ENCODE data around the gene GIN1. TPM values are rescaled to one million over a fixed set of nuclear protein-coding genes. Genes with fewer than 3 reads are reported as not detected.
"Not testable (repeated sequence)": the region's sequence is repeated elsewhere in the genome, so short reads cannot be mapped to it uniquely, and the experiment has no call there.

The GIN1 gene
- total RNA-seq, 2 donors from 2014 or later = 4.0 to 8.5 TPM

DNA sequence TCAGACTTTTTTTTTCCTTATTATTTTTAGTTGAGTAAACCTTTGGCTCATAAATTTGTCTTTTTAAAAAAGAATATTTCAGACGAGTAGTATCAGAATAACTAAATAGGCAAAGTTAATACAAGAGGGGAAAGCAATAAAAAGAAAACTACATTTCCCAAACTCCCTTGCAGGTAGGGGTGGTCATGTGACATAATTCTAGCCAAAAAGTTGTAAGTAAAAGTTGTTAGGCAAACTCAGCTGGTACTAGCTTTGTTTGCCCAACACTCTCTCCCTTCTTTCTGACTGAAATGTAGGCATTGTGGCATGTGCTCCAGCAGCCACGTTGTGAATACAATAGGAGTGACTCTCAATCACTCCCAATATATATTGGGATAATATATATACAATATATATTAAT, 20.9 kb downstream of the GIN1 start:
- H3K4me1 Mint-ChIP-seq (ENCODE audit: low read depth) = no peaks in the 10 kb centered on the region
- ATAC-seq (replicated peaks in 1 of 2) (no peak), DNase-seq (no peak)
- H3K9me3 Mint-ChIP-seq = no peaks in the 10 kb centered on the region
- no peak overlapping the region for H3K4me3 Mint-ChIP-seq
- no peaks in the 10 kb centered on the region for H3K27me3 Mint-ChIP-seq (ENCODE audit: low read depth)
- no peak overlapping the region for H3K27ac Mint-ChIP-seq
- H3K36me3 Mint-ChIP-seq (ENCODE audit: insufficient read depth in 2 of 2) = peaks cover 0 to 4% of the 10 kb centered on the region in 2 donors

DNA sequence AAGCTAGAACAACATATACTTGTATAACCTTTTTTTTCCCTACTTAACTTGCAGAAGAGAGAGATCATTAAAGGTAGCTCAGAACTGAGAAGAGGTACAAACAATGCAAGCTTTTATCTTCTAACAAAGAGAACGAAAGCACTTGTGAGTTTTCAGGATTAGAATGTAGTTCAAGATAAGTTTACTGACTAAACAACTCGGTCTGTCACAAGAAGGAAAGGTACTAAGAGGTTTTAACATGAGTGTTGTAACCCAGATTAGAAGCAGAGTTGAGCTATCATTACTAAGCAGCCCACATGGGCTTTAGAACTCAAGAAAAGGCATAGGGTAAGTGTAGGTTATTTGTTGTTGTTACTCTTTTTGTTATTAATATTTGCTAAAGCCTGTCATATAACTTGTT, 25.2 kb downstream of the GIN1 start:
- H3K9me3 Mint-ChIP-seq = no peaks in the 10 kb centered on the region
- H3K27me3 Mint-ChIP-seq (ENCODE audit: low read depth) = no peaks in the 10 kb centered on the region

DNA sequence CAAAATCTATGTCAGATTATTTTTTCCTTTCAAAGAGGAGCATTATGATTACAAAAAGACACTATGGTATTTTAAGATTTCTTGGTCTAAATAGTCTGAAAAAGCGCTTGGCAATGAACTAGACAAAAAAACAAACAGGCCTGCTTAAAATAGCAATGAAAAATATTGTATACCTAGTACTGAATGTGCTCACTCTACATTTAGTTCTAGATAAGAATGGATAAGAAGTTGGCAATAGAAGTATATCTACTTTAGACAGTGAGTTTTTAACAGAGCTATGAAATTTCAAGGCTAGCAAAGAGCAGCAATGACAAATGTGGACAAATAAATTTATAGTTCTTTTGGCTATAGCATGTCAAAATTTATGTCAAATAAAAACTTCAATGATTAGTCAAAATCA, 26.2 kb downstream of the GIN1 start:
- ATAC-seq (replicated peaks in 1 of 2) (no peak), DNase-seq (no peak)
- no peaks in the 10 kb centered on the region for H3K27me3 Mint-ChIP-seq (ENCODE audit: low read depth)
- H3K27ac Mint-ChIP-seq = no peak overlapping the region
- peaks cover 2 to 3% of the 10 kb centered on the region in 2 donors for H3K36me3 Mint-ChIP-seq (ENCODE audit: insufficient read depth in 2 of 2)
- no peak overlapping the region for H3K4me3 Mint-ChIP-seq
- no peaks in the 10 kb centered on the region for H3K9me3 Mint-ChIP-seq
- no peaks in the 10 kb centered on the region for H3K4me1 Mint-ChIP-seq (ENCODE audit: low read depth)

More for the DNA sequence above, 25.2 kb downstream of the GIN1 start:
- ATAC-seq (replicated peaks in 1 of 2) = no peak
- Mint-ChIP-seq H3K4me1 (ENCODE audit: low read depth) (no peaks in the 10 kb centered on the region), H3K4me3 (no peak overlapping the region), H3K27ac (no peak overlapping the region), H3K36me3 (ENCODE audit: insufficient read depth in 2 of 2) (peaks cover 2 to 3% of the 10 kb centered on the region in 2 donors)
- no peak for DNase-seq

DNA sequence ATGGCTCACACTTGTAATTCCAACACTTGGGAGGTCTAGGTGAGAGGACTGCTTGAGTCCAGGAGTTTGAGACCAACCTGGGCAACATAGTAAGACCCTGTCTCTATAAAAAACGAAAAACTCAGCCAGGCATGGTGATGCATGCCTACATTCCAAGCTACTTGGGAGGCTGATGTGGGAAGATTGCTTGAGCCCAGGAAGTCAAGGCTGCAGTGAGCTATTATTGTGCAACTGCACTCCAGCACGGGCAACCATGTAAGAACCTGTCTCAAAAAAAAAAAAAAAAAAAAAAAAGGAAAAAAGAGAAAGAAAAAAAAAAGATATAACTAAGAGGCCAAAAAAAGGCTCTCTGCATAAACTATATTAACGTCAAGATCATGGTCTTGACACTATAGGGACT, 27.3 kb downstream of the GIN1 start:
- no peak overlapping the region for H3K4me3 Mint-ChIP-seq
- H3K27ac Mint-ChIP-seq = no peak overlapping the region
- ATAC-seq (replicated peaks in 1 of 2) (no peak), DNase-seq (no peak)
- no peaks in the 10 kb centered on the region for H3K4me1 Mint-ChIP-seq (ENCODE audit: low read depth)
- no peaks in the 10 kb centered on the region for H3K27me3 Mint-ChIP-seq (ENCODE audit: low read depth)
- H3K36me3 Mint-ChIP-seq (ENCODE audit: insufficient read depth in 2 of 2) = peaks cover 2 to 4% of the 10 kb centered on the region in 2 donors
- no peaks in the 10 kb centered on the region for H3K9me3 Mint-ChIP-seq

DNA sequence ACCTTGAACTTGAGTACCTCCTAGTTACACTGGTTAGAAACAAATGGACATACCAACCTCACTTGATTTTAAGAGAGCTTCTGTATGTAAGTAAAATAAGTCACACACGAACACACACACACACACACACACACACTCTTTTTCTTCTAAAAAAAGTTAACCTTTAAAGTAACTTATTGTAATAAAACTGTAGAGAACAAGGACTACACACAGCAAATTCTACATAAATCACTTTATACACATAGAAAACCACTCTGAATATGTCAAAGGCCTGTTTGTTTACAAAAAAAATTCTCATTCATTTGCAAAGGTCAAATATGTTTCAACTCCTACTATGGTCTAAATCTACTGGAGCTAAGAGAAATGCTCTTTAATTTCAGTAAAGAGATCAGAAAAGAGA, 29.1 kb downstream of the GIN1 start:
- Mint-ChIP-seq H3K36me3 (ENCODE audit: insufficient read depth in 2 of 2) (peaks cover 9 to 12% of the 10 kb centered on the region in 2 donors), H3K9me3 (peaks cover 0 to 6% of the 10 kb centered on the region in 2 donors), H3K4me1 (ENCODE audit: low read depth) (no peaks in the 10 kb centered on the region), H3K27ac (no peak overlapping the region), H3K4me3 (no peak overlapping the region), H3K27me3 (ENCODE audit: low read depth) (no peaks in the 10 kb centered on the region)
- DNase-seq (no peak), ATAC-seq (replicated peaks in 1 of 2) (no peak)

DNA sequence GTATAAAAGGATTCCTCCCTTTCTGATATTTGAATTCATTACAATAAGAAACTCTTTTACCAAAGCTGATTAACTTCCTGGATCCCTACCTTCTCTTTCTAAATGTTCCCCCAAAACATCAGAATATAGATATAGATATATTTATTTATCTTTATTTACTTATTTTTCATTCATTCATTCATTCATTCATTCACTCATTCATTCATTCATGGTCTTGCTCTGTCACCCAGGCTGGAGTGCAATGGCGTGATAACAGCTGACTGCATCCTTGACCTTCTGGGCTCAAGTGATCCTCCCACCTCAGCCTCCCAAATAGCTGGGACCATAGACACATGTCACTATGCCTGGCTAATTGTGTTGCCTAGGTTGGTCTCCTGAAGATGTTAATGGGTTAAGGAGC, 30.7 kb downstream of the GIN1 start:
- peaks cover 1 to 7% of the 10 kb centered on the region in 2 donors for H3K9me3 Mint-ChIP-seq
- DNase-seq (no peak), ATAC-seq (replicated peaks in 1 of 2) (no peak)
- H3K4me3 Mint-ChIP-seq = no peak overlapping the region
- H3K27ac Mint-ChIP-seq = no peak overlapping the region
- no peaks in the 10 kb centered on the region for H3K27me3 Mint-ChIP-seq (ENCODE audit: low read depth)
- no peaks in the 10 kb centered on the region for H3K4me1 Mint-ChIP-seq (ENCODE audit: low read depth)
- peaks cover 17 to 18% of the 10 kb centered on the region in 2 donors for H3K36me3 Mint-ChIP-seq (ENCODE audit: insufficient read depth in 2 of 2)

DNA sequence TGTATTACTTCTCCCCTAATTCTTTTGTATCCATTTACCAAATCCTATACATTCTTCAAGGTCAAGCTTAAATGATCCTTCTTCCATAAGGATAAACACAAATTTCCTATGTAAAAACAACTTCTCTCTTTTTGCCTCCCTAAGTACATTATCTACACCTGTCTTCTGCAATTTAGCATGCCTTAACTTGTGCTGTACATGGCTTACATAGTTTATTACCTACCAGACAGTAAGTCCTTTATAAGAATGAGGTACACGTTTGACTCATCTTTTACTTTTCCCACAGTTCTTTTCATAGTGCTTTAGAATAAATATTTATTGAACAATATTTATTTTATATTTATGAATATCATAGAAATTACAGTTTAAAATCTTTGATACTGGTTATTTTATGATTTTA, 33.4 kb downstream of the GIN1 start:
- Mint-ChIP-seq H3K36me3 (ENCODE audit: insufficient read depth in 2 of 2) (peaks cover 21 to 24% of the 10 kb centered on the region in 2 donors), H3K4me3 (no peak overlapping the region), H3K9me3 (peaks cover 14 to 25% of the 10 kb centered on the region in 2 donors), H3K27ac (no peak overlapping the region), H3K27me3 (ENCODE audit: low read depth) (no peaks in the 10 kb centered on the region), H3K4me1 (ENCODE audit: low read depth) (no peaks in the 10 kb centered on the region)
- DNase-seq (no peak), ATAC-seq (replicated peaks in 1 of 2) (no peak)

DNA sequence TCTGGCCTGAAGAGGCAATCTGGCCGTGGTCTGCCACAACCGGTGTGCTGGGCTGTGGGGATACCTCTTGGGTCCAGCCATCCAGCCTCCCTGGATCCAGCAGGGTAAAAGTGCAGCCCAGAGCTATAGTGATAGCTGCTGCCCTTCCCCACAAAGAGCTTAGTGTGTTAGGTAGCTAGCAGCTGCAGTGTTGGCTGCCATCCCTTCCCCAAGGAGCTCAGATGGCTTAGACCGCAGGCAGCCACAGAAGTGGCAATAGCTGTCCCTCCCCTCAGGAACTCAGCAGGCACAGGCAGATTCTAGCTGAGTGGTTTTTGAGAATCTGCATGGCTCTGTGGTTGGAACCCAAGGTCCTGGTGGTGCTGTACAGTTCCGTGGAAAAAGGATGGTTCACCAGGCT, 40.1 kb downstream of the GIN1 start:
- Mint-ChIP-seq H3K27me3 (ENCODE audit: low read depth) (no peaks in the 10 kb centered on the region), H3K27ac (no peak overlapping the region), H3K9me3 (peaks cover 35 to 54% of the 10 kb centered on the region in 2 donors), H3K4me1 (ENCODE audit: low read depth) (no peaks in the 10 kb centered on the region), H3K4me3 (no peak overlapping the region), H3K36me3 (ENCODE audit: insufficient read depth in 2 of 2) (peaks cover 21% of the 10 kb centered on the region in 2 donors)
- no peak for ATAC-seq (replicated peaks in 1 of 2)
- DNase-seq = no peak

DNA sequence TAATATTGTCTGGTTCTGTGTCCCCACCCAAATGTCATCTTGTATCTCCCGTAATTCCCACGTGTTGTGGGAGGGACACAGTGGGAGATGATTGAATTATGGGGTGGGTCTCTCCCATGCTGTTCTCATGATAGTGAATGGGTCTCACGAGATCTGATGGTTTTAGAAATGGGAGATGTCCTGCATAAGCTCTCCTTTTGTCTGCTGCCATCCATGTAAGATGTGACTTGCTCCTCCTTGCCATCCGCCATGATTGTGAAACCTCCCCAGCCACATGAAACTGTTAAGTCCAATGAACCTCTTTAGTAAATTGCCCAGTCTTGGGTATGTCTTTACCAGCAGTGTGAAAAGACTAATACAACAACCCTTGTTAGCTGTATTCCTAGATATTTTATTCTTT, 44.5 kb downstream of the GIN1 start:
- Mint-ChIP-seq H3K4me1 (ENCODE audit: low read depth) (no peaks in the 10 kb centered on the region), H3K27me3 (ENCODE audit: low read depth) (no peaks in the 10 kb centered on the region), H3K36me3 (ENCODE audit: insufficient read depth in 2 of 2) (peaks cover 13 to 24% of the 10 kb centered on the region in 2 donors), H3K9me3 (peaks cover 27 to 44% of the 10 kb centered on the region in 2 donors), H3K4me3 (no peak overlapping the region), H3K27ac (no peak overlapping the region)
- DNase-seq = no peak
- ATAC-seq (replicated peaks in 1 of 2) = no peak

DNA sequence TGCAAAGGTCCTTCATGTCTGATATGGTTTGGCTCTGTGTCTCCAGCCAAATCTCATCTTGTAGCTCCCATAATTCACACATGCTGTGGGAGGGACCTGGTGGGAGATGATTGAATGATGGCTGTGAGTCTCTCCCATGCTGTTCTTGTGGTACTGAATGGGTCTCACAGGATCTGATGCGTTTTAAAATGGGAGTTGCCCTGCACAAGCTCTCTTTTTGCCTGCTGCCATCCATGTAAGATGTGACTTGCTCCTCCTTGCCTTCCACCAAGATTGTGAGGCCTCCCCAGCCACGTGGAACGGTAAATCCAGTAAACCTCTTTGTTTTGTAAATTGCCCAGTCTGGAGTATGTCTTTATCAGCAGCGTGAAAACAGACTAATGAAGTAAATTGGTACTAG, 46.4 kb downstream of the GIN1 start:
- peaks cover 11 to 19% of the 10 kb centered on the region in 2 donors for H3K36me3 Mint-ChIP-seq (ENCODE audit: insufficient read depth in 2 of 2)
- not testable (repeated sequence) for H3K4me3 Mint-ChIP-seq; DNase-seq; H3K27ac Mint-ChIP-seq; ATAC-seq (replicated peaks in 1 of 2); H3K27me3 Mint-ChIP-seq (ENCODE audit: low read depth); H3K4me1 Mint-ChIP-seq (ENCODE audit: low read depth)
- H3K9me3 Mint-ChIP-seq = peaks cover 22 to 40% of the 10 kb centered on the region in 2 donors

DNA sequence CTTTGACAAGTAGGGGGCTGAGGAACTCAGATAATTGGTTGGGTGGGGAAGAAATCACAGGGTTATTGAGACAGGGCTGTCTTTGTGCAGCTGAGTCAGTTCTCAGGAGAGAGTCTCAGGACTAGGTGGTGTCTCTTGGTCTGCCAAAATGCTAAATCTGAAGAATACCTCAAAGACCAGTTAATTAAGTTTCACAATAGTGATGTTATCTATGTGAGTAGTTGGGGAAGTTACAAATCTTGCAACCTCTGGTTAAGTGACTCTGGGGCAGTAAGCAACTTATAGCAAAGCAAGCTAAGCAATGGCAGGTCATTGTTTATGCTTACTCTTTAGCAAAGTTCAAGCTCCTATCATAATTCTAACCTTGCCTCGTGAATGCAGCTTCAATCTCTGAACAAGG, 53.6 kb downstream of the GIN1 start:
- ATAC-seq (replicated peaks in 1 of 2) (no peak), DNase-seq (no peak)
- Mint-ChIP-seq H3K9me3 (no peaks in the 10 kb centered on the region), H3K27me3 (ENCODE audit: low read depth) (no peaks in the 10 kb centered on the region), H3K4me3 (no peak overlapping the region), H3K36me3 (ENCODE audit: insufficient read depth in 2 of 2) (no peaks in the 10 kb centered on the region), H3K4me1 (ENCODE audit: low read depth) (no peaks in the 10 kb centered on the region), H3K27ac (no peak overlapping the region)

DNA sequence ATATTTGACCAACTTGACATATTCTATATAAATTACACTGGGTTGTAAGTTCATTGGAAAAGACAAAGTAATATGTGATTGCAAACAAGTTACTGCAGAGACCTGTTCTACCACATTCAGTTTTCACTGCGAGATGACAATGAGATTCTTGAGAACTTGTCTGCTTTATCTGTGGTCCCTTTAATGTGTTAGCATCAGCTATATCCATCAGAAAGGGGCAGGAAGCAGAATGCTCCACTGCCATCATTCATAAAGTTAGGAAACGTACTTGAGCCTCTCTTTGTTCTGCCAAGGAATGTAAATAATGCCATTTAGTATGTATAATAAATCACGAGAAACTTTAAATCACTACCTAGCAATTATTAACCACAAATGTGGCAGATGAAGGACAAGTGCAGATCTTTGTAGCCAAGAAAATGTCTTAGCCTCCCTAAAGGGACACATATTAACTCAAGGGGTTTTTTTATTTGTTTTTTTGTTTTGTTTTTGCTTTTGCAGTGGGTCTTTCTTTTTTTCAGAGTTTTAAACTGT, 59.4 kb downstream of the GIN1 start:
- Mint-ChIP-seq H3K9me3 (no peaks in the 10 kb centered on the region), H3K36me3 (ENCODE audit: insufficient read depth in 2 of 2) (no peaks in the 10 kb centered on the region)
- no peak for DNase-seq

DNA sequence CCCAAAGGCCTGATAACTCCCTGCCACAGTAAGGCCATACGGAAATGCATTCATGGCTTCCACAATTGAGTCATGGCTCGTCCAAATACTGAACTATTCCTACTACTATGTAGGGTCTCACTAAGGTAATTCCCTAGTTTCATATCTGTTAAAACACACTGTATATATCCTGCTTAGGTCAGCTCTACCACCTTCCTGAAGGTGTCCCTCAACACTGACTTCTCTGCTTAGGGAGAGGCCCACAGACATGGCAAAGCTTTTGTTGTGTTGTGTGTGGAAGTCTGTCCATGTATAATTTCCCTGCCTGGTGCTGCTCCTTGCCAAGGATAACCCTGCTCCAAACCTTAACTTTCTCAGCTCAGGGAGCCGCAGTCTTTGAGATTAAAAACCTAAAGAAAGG, 60.4 kb downstream of the GIN1 start:
- DNase-seq (no peak), ATAC-seq (replicated peaks in 1 of 2) (no peak)
- H3K36me3 Mint-ChIP-seq (ENCODE audit: insufficient read depth in 2 of 2) = no peaks in the 10 kb centered on the region
- H3K27me3 Mint-ChIP-seq (ENCODE audit: low read depth) = no peaks in the 10 kb centered on the region
- H3K4me3 Mint-ChIP-seq = no peak overlapping the region
- peaks cover 13% of the 10 kb centered on the region for H3K4me1 Mint-ChIP-seq (ENCODE audit: low read depth)
- no peak overlapping the region for H3K27ac Mint-ChIP-seq
- H3K9me3 Mint-ChIP-seq = peaks cover 0 to 2% of the 10 kb centered on the region in 2 donors

More for the DNA sequence above, 59.4 kb downstream of the GIN1 start:
- Mint-ChIP-seq H3K4me3 (no peak overlapping the region), H3K27me3 (ENCODE audit: low read depth) (no peaks in the 10 kb centered on the region), H3K27ac (no peak overlapping the region), H3K4me1 (ENCODE audit: low read depth) (peaks cover 13% of the 10 kb centered on the region)
- no peak for ATAC-seq (replicated peaks in 1 of 2)

All from activated T-cell treated with anti-CD3 and anti-CD28 coated beads, Interleukin-2, amount 50 U/mL, for 72 hours (primary cell).